ENCODE measurements around the gene GRIN2B. TPM values are rescaled to one million over a fixed set of nuclear protein-coding genes. Genes with fewer than 3 reads are reported as not detected.
A peak's percentile ranks its signal among the peaks of the same experiment; 100 is the strongest.

The GRIN2B gene
- total RNA-seq, 6 donors from 2014 or later = under 0.01 to 0.27 (median 0.06) TPM; not detected in 2

- Histone ChIP-seq H3K4me3 (no peak overlapping the region), H3K27me3 (no peaks in the 10 kb centered on the region), H3K4me1 (no peaks in the 10 kb centered on the region), H3K27ac (no peak overlapping the region), H3K36me3 (no peaks in the 10 kb centered on the region), H3K9me3 (no peaks in the 10 kb centered on the region)
- TF ChIP-seq POLR2A (IDR thresholded peaks at IDR 0.05) = no peak
- no peak for TF ChIP-seq POLR2AphosphoS5 (IDR thresholded peaks at IDR 0.05)
- TF ChIP-seq CTCF (IDR thresholded peaks at IDR 0.05) = no peak
- TF ChIP-seq EP300 (IDR thresholded peaks at IDR 0.05) = no peak
- ATAC-seq (ENCODE audit: low FRiP score in 2 of 2) = no peak
- peak in 1 of 2 donors; percentile 57 for DNase-seq
- WGBS, 2 donors = 80 to 81% methylated on average over 8 of the region's 8 CpGs
Measured at GRCh38 chr12:13962699-13963098, 18.7 kb downstream of the GRIN2B start.

- DNase-seq = no peak
- no peaks in the 10 kb centered on the region for H3K27me3 ChIP-seq
Measured at GRCh38 chr12:13961971-13962370, 19.4 kb downstream of the GRIN2B start.

GRCh38 chr12:13959131-13959723 is 22.2 kb downstream of the GRIN2B start:
- DNase-seq (peak in 1 of 2 donors; percentile 36), ATAC-seq (ENCODE audit: low FRiP score in 2 of 2) (no peak)
- H3K27ac ChIP-seq = no peak overlapping the region
- no peaks in the 10 kb centered on the region for H3K27me3 ChIP-seq
- WGBS, 2 donors = 58% methylated on average over 9 of the region's 9 CpGs
- H3K36me3 ChIP-seq = no peaks in the 10 kb centered on the region
- no peak for TF ChIP-seq POLR2AphosphoS5 (IDR thresholded peaks at IDR 0.05)
- no peak for TF ChIP-seq EP300 (IDR thresholded peaks at IDR 0.05)
- no peak for TF ChIP-seq POLR2A (IDR thresholded peaks at IDR 0.05)
- TF ChIP-seq CTCF (IDR thresholded peaks at IDR 0.05) = no peak
- H3K4me3 ChIP-seq = no peak overlapping the region
- no peaks in the 10 kb centered on the region for H3K4me1 ChIP-seq
- H3K9me3 ChIP-seq = no peaks in the 10 kb centered on the region

More at GRCh38 chr12:13961971-13962370, 19.4 kb downstream of the GRIN2B start:
- ATAC-seq (ENCODE audit: low FRiP score in 2 of 2) = peak in 1 of 2 donors; percentile 8
- no peak overlapping the region for H3K27ac ChIP-seq
- no peak for TF ChIP-seq POLR2A (IDR thresholded peaks at IDR 0.05)
- no peak for TF ChIP-seq EP300 (IDR thresholded peaks at IDR 0.05)
- TF ChIP-seq CTCF (IDR thresholded peaks at IDR 0.05) = no peak
- 80% methylated on average over 6 of the region's 6 CpGs for WGBS, 2 donors
- H3K9me3 ChIP-seq = no peaks in the 10 kb centered on the region
- H3K4me3 ChIP-seq = no peak overlapping the region
- H3K36me3 ChIP-seq = no peaks in the 10 kb centered on the region
- H3K4me1 ChIP-seq = no peaks in the 10 kb centered on the region

GRCh38 chr12:13957576-13957975 is 23.8 kb downstream of the GRIN2B start:
- WGBS, 2 donors = 84% methylated on average over 9 of the region's 9 CpGs
- no peak overlapping the region for H3K4me3 ChIP-seq
- no peaks in the 10 kb centered on the region for H3K9me3 ChIP-seq
- ATAC-seq (ENCODE audit: low FRiP score in 2 of 2) = no peak
- H3K27ac ChIP-seq = no peak overlapping the region
- DNase-seq = peak in 1 of 2 donors; percentile 7
- TF ChIP-seq POLR2A (IDR thresholded peaks at IDR 0.05) = no peak
- no peak for TF ChIP-seq CTCF (IDR thresholded peaks at IDR 0.05)
- no peak for TF ChIP-seq POLR2AphosphoS5 (IDR thresholded peaks at IDR 0.05)
- no peak for TF ChIP-seq EP300 (IDR thresholded peaks at IDR 0.05)
- H3K27me3 ChIP-seq = no peaks in the 10 kb centered on the region
- no peaks in the 10 kb centered on the region for H3K4me1 ChIP-seq
- no peaks in the 10 kb centered on the region for H3K36me3 ChIP-seq

GRCh38 chr12:13956060-13956590 is 25.3 kb downstream of the GRIN2B start:
- Histone ChIP-seq H3K27me3 (no peaks in the 10 kb centered on the region), H3K36me3 (no peaks in the 10 kb centered on the region), H3K4me3 (no peak overlapping the region), H3K4me1 (no peaks in the 10 kb centered on the region), H3K27ac (no peak overlapping the region), H3K9me3 (no peaks in the 10 kb centered on the region)
- TF ChIP-seq EP300 (IDR thresholded peaks at IDR 0.05) (no peak), CTCF (IDR thresholded peaks at IDR 0.05) (no peak), POLR2AphosphoS5 (IDR thresholded peaks at IDR 0.05) (no peak), POLR2A (IDR thresholded peaks at IDR 0.05) (no peak)
- 79 to 85% methylated on average over 15 of the region's 15 CpGs for WGBS, 2 donors
- peak in 1 of 2 donors; percentile 12 for DNase-seq
- ATAC-seq (ENCODE audit: low FRiP score in 2 of 2) = no peak

Measured in upper lobe of left lung (tissue), 6 donors.